Measurements from ENCODE around the gene SDHB. TPM values are rescaled to one million over a fixed set of nuclear protein-coding genes. Genes with fewer than 3 reads are reported as not detected.

Gene SDHB
- polyA plus RNA-seq, 3 donors = 116 to 275 (median 241) TPM

- H3K27me3 Mint-ChIP-seq (ENCODE audit: low read depth in 3 of 3) = peaks cover 0 to 2% (median 1%) of the 10 kb centered on the region in 3 donors
Measured at GRCh38 chr1:16969057-16969611, 84.7 kb downstream of the SDHB start.

More at GRCh38 chr1:16969057-16969611, 84.7 kb downstream of the SDHB start:
- Histone ChIP-seq H3K9me3 (replicated peaks in 1 of 2; ENCODE audit: control insufficient read depth in 1 of 2, insufficient read depth in 1 of 2, low read length in 2 of 2) (no peaks in the 10 kb centered on the region), H4K20me1 (ENCODE audit: insufficient read depth, low read length) (no peaks in the 10 kb centered on the region), H3K36me3 (replicated peaks in 1 of 2; ENCODE audit: control insufficient read depth in 1 of 2, insufficient read depth in 2 of 2, low read length in 2 of 2) (peaks cover 4% of the 10 kb centered on the region in 2 donors), H3K9ac (ENCODE audit: insufficient read depth, low read length, poor library complexity, severe bottlenecking) (no peak overlapping the region), H3K4me1 (ENCODE audit: control insufficient read depth in 1 of 2, insufficient read depth in 2 of 2, low read length in 2 of 2) (no peaks in the 10 kb centered on the region), H3K4me3 (replicated peaks in 1 of 3; ENCODE audit: low read depth in 2 of 3, low read length in 3 of 3) (no peak overlapping the region), H3K4me2 (replicated peaks; ENCODE audit: extremely low read depth, low read length, poor library complexity, severe bottlenecking) (no peak overlapping the region), H3K27ac (ENCODE audit: low read depth in 1 of 2, low read length in 2 of 2) (no peak overlapping the region), H2AFZ (ENCODE audit: insufficient read depth, low read depth, low read length, poor library complexity, severe bottlenecking) (no peak overlapping the region), H3K27me3 (ENCODE audit: control insufficient read depth in 2 of 2, insufficient read depth in 2 of 2, low read length in 2 of 2) (no peaks in the 10 kb centered on the region), H3K79me2 (ENCODE audit: insufficient read depth, low read length) (no peaks in the 10 kb centered on the region)
- Mint-ChIP-seq H3K4me3 (no peak overlapping the region), H3K9me3 (no peaks in the 10 kb centered on the region), H3K27ac (no peak overlapping the region), H3K36me3 (peaks cover 15 to 17% of the 10 kb centered on the region in 2 donors), H3K4me1 (no peaks in the 10 kb centered on the region)
- intact Hi-C loops (cut with micrococcal nuclease) = no loop called here
- no peak for TF ChIP-seq CTCF (IDR thresholded peaks at IDR 0.05)
- DNase-seq = no peak
- 97% methylated on average over 14 of the region's 14 CpGs for WGBS (ENCODE audit: insufficient coverage)

Other genes with a start within 250 kb of the SDHB start
- not detected for gene RNU1-2, start 158.1 kb downstream of the SDHB start, polyA plus RNA-seq
- 10 to 100 TPM in 1 of 3 donors, under 1 TPM in 2; 0.21 to 46.1 (median 0.69) TPM for gene CROCC, start 132.1 kb downstream of the SDHB start, polyA plus RNA-seq
- gene MFAP2, start 73.4 kb downstream of the SDHB start, polyA plus RNA-seq = not detected
- 10 to 100 TPM; 17.6 to 37.8 (median 19.5) TPM for gene ATP13A2, start 42.1 kb downstream of the SDHB start, polyA plus RNA-seq
- gene PADI2, start 65.4 kb upstream of the SDHB start, polyA plus RNA-seq = 10 to 100 TPM; 18.6 to 61.7 (median 32.6) TPM
- not detected for gene PADI1, start 151.1 kb upstream of the SDHB start, polyA plus RNA-seq
- under 1 TPM in 1 of 3 donors, not detected in 2; 0.01 TPM for gene PADI3, start 195.1 kb upstream of the SDHB start, polyA plus RNA-seq

Measured in CD14-positive monocyte (primary cell).